HCT116 (cell line): ENCODE data around the gene CSK. TPM values are rescaled to one million over a fixed set of nuclear protein-coding genes. Genes with fewer than 3 reads are reported as not detected.

ENCODE experiments used
- ATAC-seq: fragments of 200-7000 bp; cut with Tn5 transposase; 2 replicates; pipeline ENCODE4 v1.9.1; 2020; ENCODE audit warnings: mild to moderate bottlenecking, moderate library complexity
- BruUV-seq: library from RNA; stranded (reverse); fragments of 400-500 nt; replicated peaks from 2 replicates; lab custom pipeline; 2021; lab: Mats Ljungman, UMichigan
- CTCF ChIA-PET: fragments of 300-600 bp; sonication (Branson Sonifier 250); formaldehyde crosslinking; loops from one replicate; lab custom pipeline; 2021; ENCODE audit warnings: antibody characterized with exemption; lab: Charles Lee
- POLR2A ChIA-PET: fragments of 300-600, 350-600 bp; sonication (Branson Sonifier 250); formaldehyde crosslinking; loops from one replicate; lab custom pipeline; 2021; ENCODE audit warnings: antibody characterized with exemption; lab: Charles Lee
- RAD21 ChIA-PET, 2 experiments: fragments of 300-600 bp; sonication (Branson Sonifier 250); formaldehyde crosslinking; loops; one replicate each; lab custom pipeline; 2023; ENCODE audit warnings: low total read pairs in 2 of 2; ENCODE audit not compliant: uncharacterized antibody in 2 of 2, unreplicated experiment in 2 of 2, low non-redundant PET in 1 of 2; lab: Charles Lee
- DNase-seq: peaks from one replicate; pipeline ENCODE4 v3.0.0-alpha.2; 2010; ENCODE audit warnings: low read depth, low spot score
- H2AFZ ChIP-seq: fragments of 200-600 bp; shearing (Covaris generic), sonication (generic); 2 replicates; pipeline ENCODE4 v1.6.1; 2017; ENCODE audit warnings: low read depth, mixed run types, mixed read lengths, antibody characterized with exemption, low read length; ENCODE audit not compliant: poor library complexity, severe bottlenecking
- H3K27ac ChIP-seq: 2 replicates; pipeline ENCODE4 v1.5.1; 2012; ENCODE audit warnings: low read depth, low read length
- H3K27me3 ChIP-seq: fragments of 200-600 bp; sonication (generic); 2 replicates; pipeline ENCODE4 v1.6.1; 2016; ENCODE audit warnings: mixed run types, low read length, mixed read lengths; ENCODE audit not compliant: insufficient read depth
- H3K36me3 ChIP-seq, 2 experiments: fragments of 200-500 bp in 1 of 2; fragments of 200-600 bp in 1 of 2; sonication (Bioruptor generic) in 1 of 2; sonication (generic) in 1 of 2; 2 replicates each; pipeline versions ENCODE4 v1.5.1 to v1.6.1; 2014 to 2016; ENCODE audit warnings: low read length in 2 of 2, inconsistent platforms in 1 of 2, mixed read lengths in 1 of 2, mixed run types in 1 of 2; ENCODE audit not compliant: insufficient read depth in 2 of 2, control insufficient read depth in 1 of 2
- H3K4me1 ChIP-seq, 2 experiments: fragments of 200-600 bp in 1 of 2; sonication (generic) in 1 of 2; 2 replicates each; pipeline versions ENCODE4 v1.5.1 to v1.6.1; 2012 to 2017; ENCODE audit warnings: low read length in 2 of 2, inconsistent platforms in 1 of 2, mild to moderate bottlenecking in 1 of 2, mixed read lengths in 1 of 2, mixed run types in 1 of 2, moderate library complexity in 1 of 2; ENCODE audit not compliant: insufficient read depth in 2 of 2, control insufficient read depth in 1 of 2
- H3K4me2 ChIP-seq: fragments of 200-600 bp; sonication (generic); 2 replicates; pipeline ENCODE4 v1.6.1; 2017; ENCODE audit warnings: mixed run types, low read length, mixed read lengths
- H3K4me3 ChIP-seq, 2 experiments: fragments of 200-600 bp in 1 of 2; sonication (generic) in 1 of 2; replicated peaks in 1 of 2; 2 replicates each; pipeline ENCODE4 v1.5.1; 2011 to 2016; ENCODE audit warnings: low read length in 2 of 2, control low read depth in 1 of 2, low read depth in 1 of 2, mild to moderate bottlenecking in 1 of 2, mixed read lengths in 1 of 2, mixed run types in 1 of 2
- H3K79me2 ChIP-seq: fragments of 200-600 bp; sonication (generic); 2 replicates; pipeline ENCODE4 v1.6.1; 2017; ENCODE audit warnings: mild to moderate bottlenecking, mixed run types, low read length, moderate library complexity, mixed read lengths; ENCODE audit not compliant: insufficient read depth
- H3K9ac ChIP-seq: fragments of 200-600 bp; sonication (generic); 2 replicates; pipeline ENCODE4 v1.6.1; 2016; ENCODE audit warnings: low read length, mixed read lengths
- H3K9me2 ChIP-seq: fragments of 200-600 bp; sonication (generic), shearing (Covaris generic); 2 replicates; pipeline ENCODE4 v1.6.1; 2017; ENCODE audit warnings: mixed run types, mild to moderate bottlenecking, moderate library complexity; ENCODE audit not compliant: insufficient read depth
- H3K9me3 ChIP-seq, 2 experiments: fragments of 200-500 bp in 1 of 2; fragments of 200-600 bp in 1 of 2; sonication (Bioruptor generic) in 1 of 2; sonication (generic) in 1 of 2; 2 replicates each; pipeline ENCODE4 v1.6.1; 2014 to 2017; ENCODE audit warnings: low read length in 2 of 2, mixed read lengths in 2 of 2, inconsistent platforms in 1 of 2, low read depth in 1 of 2, mild to moderate bottlenecking in 1 of 2, mixed run types in 1 of 2, moderate library complexity in 1 of 2; ENCODE audit not compliant: control insufficient read depth in 1 of 2, insufficient read depth in 1 of 2
- H4K20me1 ChIP-seq: fragments of 200-600 bp; sonication (generic), shearing (Covaris generic); 2 replicates; pipeline ENCODE4 v1.6.1; 2017; ENCODE audit warnings: mixed run types, mild to moderate bottlenecking, moderate library complexity; ENCODE audit not compliant: insufficient read depth
- EZH2phosphoT487 ChIP-seq: fragments of 200-600 bp; IDR thresholded peaks from 2 replicates; pipeline ENCODE4 v1.6.1; 2018; ENCODE audit warnings: antibody characterized with exemption, borderline replicate concordance
- POLR2AphosphoS5 ChIP-seq: IDR thresholded peaks from 2 replicates; pipeline ENCODE4 v1.6.1; 2011; ENCODE audit warnings: mild to moderate bottlenecking, low read depth, low read length, moderate library complexity
- REST ChIP-seq: IDR thresholded peaks from 2 replicates; pipeline ENCODE4 v1.6.1; 2012; ENCODE audit warnings: low read depth
- SIN3A ChIP-seq: IDR thresholded peaks from 2 replicates; pipeline ENCODE4 v1.6.1; 2012; ENCODE audit warnings: low read depth
- SP1 ChIP-seq: IDR thresholded peaks from 2 replicates; pipeline ENCODE4 v1.6.1; 2012; ENCODE audit warnings: low read depth
- SRF ChIP-seq: IDR thresholded peaks from 2 replicates; pipeline ENCODE4 v1.6.1; 2012; ENCODE audit warnings: low read depth
- TCF7L2 ChIP-seq: IDR thresholded peaks from 2 replicates; pipeline ENCODE4 v1.7.0; 2011; ENCODE audit warnings: borderline replicate concordance, inconsistent platforms; ENCODE audit not compliant: insufficient read depth, insufficient read length; ENCODE audit errors: extremely low read depth
- YY1 ChIP-seq: IDR thresholded peaks from 2 replicates; pipeline ENCODE4 v1.6.1; 2011; ENCODE audit warnings: low read length, low read depth, moderate library complexity, mild to moderate bottlenecking; ENCODE audit not compliant: insufficient replicate concordance; ENCODE audit errors: extremely low read depth
- ZFX ChIP-seq: fragments of 450-650 bp; IDR thresholded peaks from 2 replicates; pipeline ENCODE4 v1.6.1; 2017
- ZNF274 ChIP-seq: fragments of 200-500 bp; sonication (Bioruptor generic); IDR thresholded peaks from 2 replicates; pipeline ENCODE4 v1.6.1; 2014; ENCODE audit warnings: mild to moderate bottlenecking, low read depth, low read length, inconsistent platforms
- intact Hi-C: fragments of 100-400 bp; cut with micrococcal nuclease; formaldehyde crosslinking; loops from 2 replicates; pipeline ENCODE4 v1.10.0; 2022
- total RNA-seq: library from RNA; stranded (reverse); gene quantifications from one replicate; pipeline ENCODE4 v1.2.1, GENCODE V29; 2021; ENCODE audit not compliant: unreplicated experiment
- TF ChIP-seq, protein P1 (sequence below): IDR thresholded peaks from 2 replicates; pipeline ENCODE4 v1.6.1; 2012
- TF ChIP-seq, protein P2 (sequence below), 3 experiments: fragments of 200-600 bp in 1 of 3; sonication (generic) in 1 of 3; IDR thresholded peaks in 2 of 3; conservative IDR thresholded peaks in 1 of 3; 2 replicates each; pipeline ENCODE4 v1.5.1; 2012 to 2017; ENCODE audit warnings: low read depth in 2 of 3, low read length in 2 of 3, antibody characterized with exemption in 1 of 3, borderline replicate concordance in 1 of 3, control low read depth in 1 of 3, mild to moderate bottlenecking in 1 of 3, mixed read lengths in 1 of 3, mixed run types in 1 of 3, moderate library complexity in 1 of 3; ENCODE audit not compliant: insufficient read depth in 1 of 3

The CSK gene
- total RNA-seq, 1 experiment from 2014 or later: 72.2 TPM

DNA sequence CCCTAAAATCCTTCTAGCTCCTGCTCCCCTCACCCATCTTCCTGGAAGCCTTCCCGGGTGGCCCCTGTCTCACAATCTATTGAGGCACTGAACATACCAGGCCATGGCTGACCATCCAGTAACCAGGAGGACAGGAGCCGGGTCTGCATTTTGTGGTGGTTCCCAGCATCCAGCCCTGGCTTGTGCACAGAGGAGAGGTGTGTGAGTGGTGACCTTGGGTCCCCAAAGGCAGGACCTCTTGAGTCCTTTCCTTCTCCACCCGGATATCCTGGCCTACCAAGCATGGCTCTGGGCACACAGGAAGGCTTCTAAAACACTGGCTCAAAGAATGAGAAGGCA lies 7.8 kb downstream of the CSK start:
- no peak overlapping the region for H3K9ac ChIP-seq
- no peak for TF ChIP-seq EZH2phosphoT487
- TF ChIP-seq POLR2AphosphoS5: no peak
- TF ChIP-seq YY1: no peak
- TF ChIP-seq TCF7L2: no peak
- TF ChIP-seq, protein P1, sequence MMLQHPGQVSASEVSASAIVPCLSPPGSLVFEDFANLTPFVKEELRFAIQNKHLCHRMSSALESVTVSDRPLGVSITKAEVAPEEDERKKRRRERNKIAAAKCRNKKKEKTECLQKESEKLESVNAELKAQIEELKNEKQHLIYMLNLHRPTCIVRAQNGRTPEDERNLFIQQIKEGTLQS: no peak
- no peak for TF ChIP-seq ZFX
- H3K27me3 ChIP-seq: no peaks in the 10 kb centered on the region
- H2AFZ ChIP-seq: no peak overlapping the region
- no peak overlapping the region for H3K4me2 ChIP-seq
- no TSS peak for BruUV-seq
- H3K9me3 ChIP-seq: no peaks in the 10 kb centered on the region
- H3K4me3 ChIP-seq: no peak overlapping the region
- H3K4me1 ChIP-seq: peaks cover 11 to 30% of the 10 kb centered on the region in 2 experiments
- H3K9me2 ChIP-seq: no peaks in the 10 kb centered on the region
- H4K20me1 ChIP-seq: peaks cover 12% of the 10 kb centered on the region; the same call in 1 of the 2 replicates
- 0 out of 2 replicates have a peak overlapping the region, but pooled peaks have one; percentile 21 for H3K27ac ChIP-seq
- ATAC-seq (no peak), DNase-seq (no peak)
- ChIA-PET RAD21 (no interaction called here), CTCF (interaction anchor here (1.0 kb wide), 1 partner anchor 19 kb away, joined by 3 read pairs; no protein-coding TSS in a partner anchor), POLR2A (no interaction called here)
- peaks cover 0 to 1% of the 10 kb centered on the region in 2 experiments; a peak in 3 of 4 replicates for H3K36me3 ChIP-seq
- peaks cover 88% of the 10 kb centered on the region for H3K79me2 ChIP-seq
- intact Hi-C loops: loop anchor here (10.0 kb wide), 1 partner anchor 415 kb away; the partner anchor contains the start of gene C15orf39

- Histone ChIP-seq H3K9me3 (no peaks in the 10 kb centered on the region), H3K79me2 (peaks cover 82% of the 10 kb centered on the region), H3K36me3 (no peaks in the 10 kb centered on the region; a peak in 1 of 4 replicates), H3K9ac (no peak overlapping the region), H2AFZ (no peak overlapping the region), H3K4me2 (no peak overlapping the region), H3K9me2 (no peaks in the 10 kb centered on the region), H3K4me1 (peaks cover 11 to 30% of the 10 kb centered on the region in 2 experiments), H3K27ac (0 out of 2 replicates have a peak overlapping the region, but pooled peaks have one; percentile 21), H3K27me3 (no peaks in the 10 kb centered on the region), H4K20me1 (peaks cover 12% of the 10 kb centered on the region; the same call in 1 of the 2 replicates), H3K4me3 (no peak overlapping the region)
- DNase-seq: no peak
- ChIA-PET POLR2A (no interaction called here), RAD21 (no interaction called here), CTCF (no interaction called here)
- BruUV-seq: no TSS peak
- intact Hi-C loops: no loop called here
- ATAC-seq: no peak
- TF ChIP-seq TCF7L2: no peak
- TF ChIP-seq SRF: no peak
- TF ChIP-seq EZH2phosphoT487: no peak
- no peak for TF ChIP-seq SIN3A
- TF ChIP-seq REST: no peak
- TF ChIP-seq, protein P2, sequence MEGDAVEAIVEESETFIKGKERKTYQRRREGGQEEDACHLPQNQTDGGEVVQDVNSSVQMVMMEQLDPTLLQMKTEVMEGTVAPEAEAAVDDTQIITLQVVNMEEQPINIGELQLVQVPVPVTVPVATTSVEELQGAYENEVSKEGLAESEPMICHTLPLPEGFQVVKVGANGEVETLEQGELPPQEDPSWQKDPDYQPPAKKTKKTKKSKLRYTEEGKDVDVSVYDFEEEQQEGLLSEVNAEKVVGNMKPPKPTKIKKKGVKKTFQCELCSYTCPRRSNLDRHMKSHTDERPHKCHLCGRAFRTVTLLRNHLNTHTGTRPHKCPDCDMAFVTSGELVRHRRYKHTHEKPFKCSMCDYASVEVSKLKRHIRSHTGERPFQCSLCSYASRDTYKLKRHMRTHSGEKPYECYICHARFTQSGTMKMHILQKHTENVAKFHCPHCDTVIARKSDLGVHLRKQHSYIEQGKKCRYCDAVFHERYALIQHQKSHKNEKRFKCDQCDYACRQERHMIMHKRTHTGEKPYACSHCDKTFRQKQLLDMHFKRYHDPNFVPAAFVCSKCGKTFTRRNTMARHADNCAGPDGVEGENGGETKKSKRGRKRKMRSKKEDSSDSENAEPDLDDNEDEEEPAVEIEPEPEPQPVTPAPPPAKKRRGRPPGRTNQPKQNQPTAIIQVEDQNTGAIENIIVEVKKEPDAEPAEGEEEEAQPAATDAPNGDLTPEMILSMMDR (IDR thresholded peaks at IDR 0.05 in 2 of 3, conservative IDR thresholded peaks at IDR 0.05 in 1 of 3; ENCODE audit: borderline replicate concordance in 1 of 3, insufficient read depth in 1 of 3, low read depth in 2 of 3, low read length in 2 of 3): no peak
- TF ChIP-seq ZNF274: no peak
- TF ChIP-seq SP1: no peak
Measured at GRCh38 chr15:74790080-74790916, 8.4 kb downstream of the CSK start.
